Stimulated activated CD4-positive, alpha-beta T cell treated with anti-CD3 and anti-CD28 coated beads, Interleukin-4, amount 100 ng/mL, for 1 hour (primary cell): ENCODE results near the gene EPHB1.

Experiments
- DNase-seq: peaks from one replicate; pipeline ENCODE4 v3.0.0-alpha.2; 2020

Gene EPHB1

DNA sequence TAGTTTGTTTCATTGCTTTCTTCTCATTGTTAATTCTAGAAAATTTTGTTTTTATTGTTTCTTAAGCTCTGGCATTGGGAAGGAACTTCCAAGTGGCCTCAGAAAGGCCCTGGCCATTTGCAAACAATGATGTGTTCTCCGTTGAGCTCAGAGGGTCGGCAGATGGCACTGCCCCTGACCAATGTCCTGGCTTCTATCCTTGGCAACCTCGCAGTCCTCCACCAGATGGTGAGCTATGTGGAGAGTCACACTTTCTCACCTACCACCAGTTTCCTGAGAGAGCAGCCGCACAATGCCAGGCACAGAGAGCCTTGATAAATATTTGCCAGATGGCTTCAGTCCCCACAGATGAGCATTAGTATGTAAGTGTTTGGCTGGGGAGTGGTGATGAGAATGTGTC is 343.7 kb downstream of the EPHB1 start:
- no peak for DNase-seq

- no peak for DNase-seq
Observed at GRCh38 chr3:135140591-135140990, 345.5 kb downstream of the EPHB1 start.

- DNase-seq, result no peak
Observed at GRCh38 chr3:135141160-135141559, 346.1 kb downstream of the EPHB1 start.

GRCh38 chr3:135141672-135142071 is 346.6 kb downstream of the EPHB1 start:
- no peak for DNase-seq

GRCh38 chr3:135142530-135142929 is 347.5 kb downstream of the EPHB1 start:
- DNase-seq, result no peak

DNA sequence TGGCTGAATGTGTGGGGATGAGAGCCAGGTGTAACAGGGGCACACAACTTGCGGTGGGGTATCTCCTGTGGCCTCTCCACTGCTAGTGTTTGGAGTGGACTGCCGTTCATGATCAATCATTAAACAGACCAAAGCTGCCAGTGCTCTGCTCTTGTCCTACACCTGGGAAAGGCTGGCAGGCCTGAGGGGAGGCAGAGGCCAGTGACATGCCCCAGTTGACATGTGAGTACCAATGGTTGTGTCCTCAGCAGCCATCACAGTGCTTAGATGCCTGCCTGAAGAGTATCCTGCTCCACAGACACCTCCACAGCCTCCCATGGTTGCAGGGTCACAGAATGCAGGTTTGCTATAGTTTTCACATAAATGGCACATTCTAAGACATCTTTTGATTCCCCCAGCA is 348.4 kb downstream of the EPHB1 start:
- DNase-seq, result no peak

GRCh38 chr3:135145581-135145980 is 350.5 kb downstream of the EPHB1 start:
- no peak for DNase-seq

DNA sequence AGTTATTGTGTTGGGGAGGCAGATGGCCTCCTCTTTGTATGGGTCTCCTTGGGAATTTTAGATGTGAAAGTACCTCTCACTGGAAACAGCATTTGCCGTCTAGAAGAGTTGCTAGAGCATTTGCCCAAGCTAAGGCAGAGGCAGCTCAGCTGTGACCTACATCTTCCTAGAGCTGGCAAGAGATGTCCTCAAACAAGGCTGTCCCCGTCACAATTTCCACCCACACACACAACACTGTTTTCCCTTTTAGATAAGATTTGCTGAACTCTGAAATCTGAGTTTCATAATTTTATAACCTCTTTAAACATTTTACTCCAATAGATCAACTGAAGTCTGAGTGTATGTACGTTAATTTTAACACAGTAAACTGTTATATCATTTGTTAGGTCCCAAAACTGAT is 352.6 kb downstream of the EPHB1 start:
- no peak for DNase-seq

DNA sequence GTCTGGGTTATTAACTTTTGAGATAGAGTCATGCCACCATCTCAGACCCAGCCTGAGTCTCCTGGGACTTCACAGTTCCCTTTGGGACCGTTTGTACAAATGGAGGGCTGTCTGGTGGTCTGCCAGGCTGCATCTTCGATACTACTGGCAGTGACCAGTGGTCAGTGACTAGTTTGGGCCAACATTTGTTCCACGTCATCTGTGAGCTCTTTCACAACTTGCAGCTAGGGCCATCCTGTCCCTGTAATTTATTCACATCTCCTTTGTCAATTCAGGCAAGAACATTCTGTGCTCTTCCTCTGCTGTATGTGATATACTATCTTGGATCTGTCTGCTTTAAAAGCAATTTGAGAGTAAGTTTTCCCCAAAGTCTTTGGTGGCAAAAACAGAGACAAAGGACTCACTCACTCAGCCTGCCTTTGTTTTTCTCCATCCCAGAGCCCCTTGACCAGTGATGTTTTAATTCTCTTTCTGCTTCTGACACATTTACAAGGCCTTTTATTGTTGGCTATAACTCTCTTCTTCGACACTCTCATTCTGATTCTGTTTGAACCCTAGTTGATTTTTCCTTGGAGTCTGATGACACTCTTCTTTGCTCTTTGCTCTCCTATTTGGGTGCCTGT is 353.4 kb downstream of the EPHB1 start:
- DNase-seq, result no peak

DNA sequence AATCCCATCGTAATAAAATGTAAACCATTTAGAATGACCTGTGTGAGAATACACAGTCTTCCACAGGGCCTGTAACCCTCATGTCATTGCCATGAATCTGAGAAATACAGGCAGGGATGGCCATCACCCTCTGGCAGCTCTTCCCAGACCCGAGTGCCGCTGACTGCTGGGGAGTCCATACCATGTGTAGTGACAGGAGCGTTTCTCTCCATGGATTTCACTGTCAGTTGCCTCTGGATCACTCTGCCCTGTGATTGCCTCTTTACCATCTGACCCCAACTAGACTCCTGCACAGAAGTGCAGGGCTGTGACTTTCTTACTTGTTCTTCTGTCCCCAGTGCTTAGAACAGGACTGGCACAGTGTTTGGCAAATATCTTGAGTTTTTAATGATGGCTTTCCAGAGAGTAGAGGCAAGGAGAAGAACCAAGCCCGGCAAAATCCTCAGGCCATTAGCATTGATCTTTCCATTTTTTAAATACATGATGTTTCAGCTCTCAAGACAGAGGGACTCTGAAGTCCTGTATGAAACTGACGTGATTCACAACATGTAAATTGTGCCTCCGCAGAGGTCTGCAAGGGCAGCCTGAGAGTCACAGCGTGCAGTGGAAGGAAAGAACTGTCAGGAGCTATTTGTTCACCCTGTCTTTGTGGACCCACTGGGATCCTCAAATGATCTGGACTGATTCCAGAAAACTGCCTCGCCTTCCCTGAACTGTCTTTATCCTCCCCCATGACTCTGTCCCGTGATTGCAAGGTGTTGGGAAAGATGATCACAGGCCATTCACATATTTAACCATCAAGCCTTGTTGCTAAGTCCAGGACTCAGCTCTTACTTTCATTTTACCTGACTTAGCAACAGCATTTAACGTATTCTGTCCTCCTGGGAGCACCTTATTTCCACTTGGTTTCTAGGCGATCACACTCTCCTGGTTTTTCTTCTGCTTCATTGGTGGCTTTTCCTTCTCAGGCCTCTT is 354.9 kb downstream of the EPHB1 start:
- no peak for DNase-seq

GRCh38 chr3:135154186-135154585 is 359.1 kb downstream of the EPHB1 start:
- no peak for DNase-seq

GRCh38 chr3:135155228-135155627 is 360.2 kb downstream of the EPHB1 start:
- DNase-seq, result no peak

- no peak for DNase-seq
Observed at GRCh38 chr3:135155791-135156190, 360.7 kb downstream of the EPHB1 start.

GRCh38 chr3:135157045-135157740 is 362.1 kb downstream of the EPHB1 start:
- DNase-seq, result no peak

GRCh38 chr3:135158520-135158919 is 363.5 kb downstream of the EPHB1 start:
- no peak for DNase-seq

GRCh38 chr3:135159681-135160247 is 364.7 kb downstream of the EPHB1 start:
- no peak for DNase-seq

DNA sequence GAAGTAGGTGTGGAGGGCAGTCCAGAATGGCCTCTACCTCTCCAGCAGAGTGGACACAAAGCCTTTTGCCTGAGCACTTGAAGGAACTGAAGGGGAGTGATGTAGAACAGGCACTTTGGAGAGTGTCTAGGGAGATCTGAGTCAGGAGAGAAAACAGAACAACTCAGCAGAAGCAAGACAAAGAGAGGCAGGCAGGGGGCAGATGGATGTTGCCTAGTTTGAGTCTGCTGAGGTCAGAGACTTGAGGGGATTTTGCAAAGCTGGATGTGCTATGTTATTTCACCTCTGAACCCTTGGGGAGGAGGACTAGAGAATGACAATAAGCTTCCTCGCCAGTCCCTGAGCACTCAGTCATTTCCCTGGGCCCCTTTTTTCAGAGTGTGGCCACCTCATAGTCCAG is 366.4 kb downstream of the EPHB1 start:
- DNase-seq, result no peak

- DNase-seq, result no peak
Observed at GRCh38 chr3:135163701-135164100, 368.6 kb downstream of the EPHB1 start.

GRCh38 chr3:135165260-135165659 is 370.2 kb downstream of the EPHB1 start:
- no peak for DNase-seq

DNA sequence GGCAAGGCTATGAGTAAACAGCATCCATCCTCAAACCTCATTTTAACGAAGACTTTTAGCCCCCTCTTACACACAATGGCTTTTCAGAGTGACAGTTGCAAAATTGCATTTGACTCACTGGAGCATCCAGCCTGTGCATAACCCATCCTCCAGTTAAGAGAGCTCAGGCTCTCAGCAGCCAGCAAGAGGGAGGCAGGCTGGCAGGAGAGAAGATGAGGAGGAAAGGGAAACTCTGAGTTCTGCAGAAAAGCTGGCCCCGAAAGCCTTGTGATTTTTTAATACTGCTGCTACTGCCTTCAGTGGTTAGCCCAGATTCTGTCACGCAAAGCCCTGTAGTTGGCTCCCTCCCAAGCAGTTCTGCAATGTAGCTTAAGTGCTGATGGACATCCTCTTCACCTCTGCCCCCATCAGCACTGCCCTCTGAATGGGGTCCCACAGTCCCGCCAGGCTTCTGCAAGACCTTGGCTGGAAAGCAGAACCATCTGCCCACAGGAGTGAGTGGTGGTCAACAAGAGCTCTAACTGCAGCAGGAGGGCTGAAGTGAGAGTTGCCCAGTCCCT is 371.3 kb downstream of the EPHB1 start:
- no peak for DNase-seq

GRCh38 chr3:135168822-135169221 is 373.8 kb downstream of the EPHB1 start:
- DNase-seq, result no peak

DNA sequence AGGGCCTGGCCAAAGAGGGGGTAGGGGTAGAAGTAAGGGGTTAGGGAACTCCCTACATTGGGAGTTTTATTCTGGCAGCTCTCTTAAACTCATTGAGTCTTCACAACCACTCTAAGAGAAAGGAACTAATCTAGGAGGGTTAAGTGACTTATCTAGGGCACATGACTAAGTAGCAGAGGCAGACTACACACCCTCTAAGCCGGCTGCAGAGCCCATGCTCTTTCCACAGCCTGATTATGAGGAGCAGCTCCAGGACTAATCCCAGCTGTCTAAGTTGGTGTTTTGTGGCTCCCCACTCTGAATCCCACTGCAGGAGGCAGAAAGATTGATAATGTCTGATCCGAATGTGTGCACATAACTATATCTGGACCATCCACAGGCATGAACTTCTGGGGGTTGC is 374.6 kb downstream of the EPHB1 start:
- DNase-seq, result no peak

DNA sequence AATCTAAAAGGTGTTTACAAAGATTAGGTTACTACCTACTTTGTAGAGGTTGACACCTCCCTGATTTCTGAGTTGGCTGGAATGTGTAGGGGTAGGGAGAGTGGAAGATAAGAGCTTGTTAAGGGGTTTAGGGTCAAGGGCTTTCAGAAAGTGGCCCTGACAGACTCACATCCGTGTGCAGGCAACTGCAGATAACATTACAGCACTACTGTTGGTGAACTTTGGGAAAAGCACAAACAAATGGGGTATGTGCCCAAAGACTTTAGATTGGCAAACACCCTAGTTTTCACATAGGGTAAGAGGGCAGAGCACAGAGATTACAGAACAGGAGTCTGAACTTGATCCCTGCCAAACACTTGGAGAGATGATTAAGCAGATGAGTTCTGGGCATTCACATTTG is 375.7 kb downstream of the EPHB1 start:
- no peak for DNase-seq
